Neural cell (in vitro differentiated cells): Measurements from ENCODE around the gene PPP2R2B. TPM values are rescaled to one million over a fixed set of nuclear protein-coding genes. Genes with fewer than 3 reads are reported as not detected.

ENCODE experiments used
- H2AFZ ChIP-seq: fragments of 200-600, 300-800 bp; sonication (generic), shearing (Covaris generic); 2 replicates; pipeline ENCODE4 v1.6.0; 2014; ENCODE audit warnings: low read depth, mild to moderate bottlenecking, antibody characterized with exemption, low read length, moderate library complexity
- H3F3A ChIP-seq: fragments of 200-600 bp; shearing (Covaris generic); 2 replicates; pipeline ENCODE4 v1.6.1; 2016; ENCODE audit warnings: mild to moderate bottlenecking, moderate library complexity, mixed read lengths, antibody characterized with exemption, low read length; ENCODE audit not compliant: insufficient read depth, poor library complexity, severe bottlenecking
- H3K27ac ChIP-seq: fragments of 200-600, 300-800 bp; sonication (generic), shearing (Covaris generic); 2 replicates; pipeline ENCODE4 v1.5.1; 2014; ENCODE audit warnings: mild to moderate bottlenecking, low read length, moderate library complexity
- H3K27me3 ChIP-seq: fragments of 300-800, 200-600 bp; sonication (generic), shearing (Covaris generic); 2 replicates; pipeline ENCODE4 v1.6.0; 2014; ENCODE audit warnings: mild to moderate bottlenecking, low read depth, low read length, moderate library complexity; ENCODE audit not compliant: insufficient read depth
- H3K36me3 ChIP-seq: fragments of 300-800, 200-600 bp; sonication (generic), shearing (Covaris generic); 2 replicates; pipeline ENCODE4 v1.5.1; 2014; ENCODE audit warnings: mild to moderate bottlenecking, antibody characterized with exemption, low read length, moderate library complexity; ENCODE audit not compliant: insufficient read depth
- H3K4me2 ChIP-seq: fragments of 300-800, 200-600 bp; sonication (generic), shearing (Covaris generic); 2 replicates; pipeline ENCODE4 v1.6.0; 2014; ENCODE audit warnings: mild to moderate bottlenecking, low read length
- H3K4me3 ChIP-seq: fragments of 300-800, 200-600 bp; sonication (generic), shearing (Covaris generic); 2 replicates; pipeline ENCODE4 v1.5.1; 2014; ENCODE audit warnings: mild to moderate bottlenecking, low read length, moderate library complexity
- H3K79me2 ChIP-seq: fragments of 200-600 bp; shearing (Covaris generic); replicated peaks from 2 replicates; pipeline ENCODE4 v1.6.0; 2014; ENCODE audit warnings: mild to moderate bottlenecking, low read length, moderate library complexity; ENCODE audit not compliant: insufficient read depth
- H3K9ac ChIP-seq: fragments of 300-800, 200-600 bp; sonication (generic), shearing (Covaris generic); 2 replicates; pipeline ENCODE4 v1.6.1; 2016; ENCODE audit warnings: mild to moderate bottlenecking, low read length, mixed read lengths
- H3K9me2 ChIP-seq: fragments of 200-600 bp; shearing (Covaris generic); 2 replicates; pipeline ENCODE4 v1.6.1; 2016; ENCODE audit warnings: mild to moderate bottlenecking, low read length, mixed read lengths; ENCODE audit not compliant: insufficient read depth
- H3K9me3 ChIP-seq: fragments of 200-600, 300-800 bp; sonication (generic), shearing (Covaris generic); 2 replicates; pipeline ENCODE4 v1.6.1; 2016; ENCODE audit warnings: mild to moderate bottlenecking, mixed run types, low read length, moderate library complexity, mixed read lengths
- H4K20me1 ChIP-seq: fragments of 200-600 bp; shearing (Covaris generic); 2 replicates; pipeline ENCODE4 v1.6.1; 2016; ENCODE audit warnings: mild to moderate bottlenecking, mixed run types; ENCODE audit not compliant: insufficient read depth
- CTCF ChIP-seq: fragments of 450-650 bp; IDR thresholded peaks from 2 replicates; pipeline ENCODE4 v1.5.1; 2014; ENCODE audit warnings: antibody characterized with exemption, mild to moderate bottlenecking, moderate library complexity; ENCODE audit not compliant: poor library complexity, severe bottlenecking
- EP300 ChIP-seq: fragments of 450-650 bp; conservative IDR thresholded peaks from 2 replicates; pipeline ENCODE4 v1.6.1; 2014; ENCODE audit warnings: antibody characterized with exemption, mild to moderate bottlenecking, moderate library complexity; ENCODE audit not compliant: poor library complexity, severe bottlenecking
- EZH2 ChIP-seq: fragments of 200-600, 300-800 bp; shearing (Covaris generic), sonication (generic); IDR thresholded peaks from 2 replicates; pipeline ENCODE4 v1.6.1; 2014; ENCODE audit warnings: antibody characterized with exemption, low read length, borderline replicate concordance, mild to moderate bottlenecking; ENCODE audit not compliant: insufficient read depth, poor library complexity, severe bottlenecking
- MXI1 ChIP-seq: fragments of 450-650 bp; conservative IDR thresholded peaks from 2 replicates; pipeline ENCODE4 v1.6.1; 2014; ENCODE audit warnings: antibody characterized with exemption, mild to moderate bottlenecking; ENCODE audit not compliant: poor library complexity, severe bottlenecking
- POLR2AphosphoS5 ChIP-seq: IDR thresholded peaks from 2 replicates; pipeline ENCODE4 v1.6.1; 2012
- RAD21 ChIP-seq: fragments of 450-650 bp; conservative IDR thresholded peaks from 2 replicates; pipeline ENCODE4 v1.6.1; 2014; ENCODE audit warnings: antibody characterized with exemption, mild to moderate bottlenecking, moderate library complexity
- REST ChIP-seq: IDR thresholded peaks from 2 replicates; pipeline ENCODE4 v1.6.1; 2012; ENCODE audit warnings: borderline replicate concordance
- SMC3 ChIP-seq: fragments of 450-650 bp; conservative IDR thresholded peaks from 2 replicates; pipeline ENCODE4 v1.6.1; 2014; ENCODE audit warnings: antibody characterized with exemption, mild to moderate bottlenecking, moderate library complexity; ENCODE audit not compliant: poor library complexity
- TAF1 ChIP-seq: IDR thresholded peaks from 2 replicates; pipeline ENCODE4 v1.6.1; 2012; ENCODE audit warnings: low read depth
- polyA plus RNA-seq: library from polyadenylated mRNA; depleted of rRNA; stranded (reverse); fragments of >200 nt; gene quantifications from 2 replicates; pipeline ENCODE4 v1.2.3, GENCODE V29; 2014

Gene PPP2R2B
- polyA plus RNA-seq, 1 donor from 2014 or later = 250 TPM

DNA sequence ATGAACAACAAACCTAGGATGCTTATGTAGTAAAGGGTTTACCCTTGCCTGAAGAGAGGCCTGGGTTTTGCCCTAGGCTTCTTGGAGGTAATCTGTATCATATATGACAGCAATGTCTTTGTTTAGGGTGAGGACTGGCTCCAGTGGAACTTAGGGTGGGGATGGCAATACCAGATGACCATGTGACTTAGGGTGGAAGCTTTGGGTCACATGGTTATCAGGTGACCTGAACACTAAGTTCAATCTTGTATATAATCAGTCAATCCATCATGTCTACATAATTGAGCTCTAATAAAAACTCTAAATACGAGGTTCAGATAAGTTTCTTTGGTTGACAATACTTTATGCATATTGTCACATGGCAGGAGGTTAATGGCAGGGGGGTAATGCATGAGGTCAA is 10.6 kb upstream of the PPP2R2B start:
- no peak overlapping the region for H3K9ac ChIP-seq
- no peak overlapping the region for H3K4me3 ChIP-seq
- H2AFZ ChIP-seq = no peak overlapping the region
- H3F3A ChIP-seq = no peaks in the 10 kb centered on the region
- no peaks in the 10 kb centered on the region for H3K9me3 ChIP-seq
- no peak overlapping the region for H3K4me2 ChIP-seq
- no peaks in the 10 kb centered on the region for H3K79me2 ChIP-seq
- no peaks in the 10 kb centered on the region for H3K9me2 ChIP-seq
- no peaks in the 10 kb centered on the region for H3K27me3 ChIP-seq
- TF ChIP-seq EP300 (no peak), POLR2AphosphoS5 (no peak), EZH2 (no peak), MXI1 (no peak), SMC3 (no peak), RAD21 (no peak), CTCF (no peak), REST (no peak), TAF1 (no peak)
- no peaks in the 10 kb centered on the region for H3K36me3 ChIP-seq
- no peaks in the 10 kb centered on the region for H4K20me1 ChIP-seq
- no peak overlapping the region for H3K27ac ChIP-seq

- no peaks in the 10 kb centered on the region for H3K27me3 ChIP-seq
- H3K27ac ChIP-seq = no peak overlapping the region
- no peaks in the 10 kb centered on the region for H4K20me1 ChIP-seq
- no peaks in the 10 kb centered on the region for H3K9me2 ChIP-seq
- no peak for TF ChIP-seq POLR2AphosphoS5
- no peak for TF ChIP-seq MXI1
- no peak for TF ChIP-seq CTCF
- no peak for TF ChIP-seq REST
- H2AFZ ChIP-seq = no peak overlapping the region
- H3K4me3 ChIP-seq = no peak overlapping the region
- H3K36me3 ChIP-seq = no peaks in the 10 kb centered on the region
- no peaks in the 10 kb centered on the region for H3K9me3 ChIP-seq
- no peaks in the 10 kb centered on the region for H3K79me2 ChIP-seq
- H3K4me2 ChIP-seq = no peak overlapping the region
- no peak overlapping the region for H3K9ac ChIP-seq
- no peaks in the 10 kb centered on the region for H3F3A ChIP-seq
Observed at GRCh38 chr5:146888351-146888978, 9.9 kb upstream of the PPP2R2B start.
